ENCODE results near the gene CD177.
"Not testable (repeated sequence)": the region's sequence is repeated elsewhere in the genome, so short reads cannot be mapped to it uniquely, and the experiment has no call there.

- TF ChIP-seq CTCF (conservative IDR thresholded peaks at IDR 0.05 in 1 of 2, IDR thresholded peaks at IDR 0.05 in 1 of 2; ENCODE audit: low read depth in 1 of 2, low read length in 2 of 2); EZH2 (IDR thresholded peaks at IDR 0.05; ENCODE audit: low read length, missing control alignments): not testable (repeated sequence)
Measured at GRCh38 chr19:43342104-43342503, 11.4 kb upstream of the CD177 start.

Data from fibroblast of lung (primary cell).